ENCODE results near the gene DOCK1. TPM values are rescaled to one million over a fixed set of nuclear protein-coding genes. Genes with fewer than 3 reads are reported as not detected.

The DOCK1 gene
- total RNA-seq, 2 experiments from 2014 or later = 0.22 to 0.29 TPM

GRCh38 chr10:127157089-127157488 lies 251.9 kb downstream of the DOCK1 start:
- no peak for DNase-seq
- ChIA-PET CTCF (no interaction called here), POLR2A (no interaction called here)
- no peak overlapping the region for H3K27ac Mint-ChIP-seq
- no peaks in the 10 kb centered on the region for H3K4me1 Mint-ChIP-seq (ENCODE audit: low read depth)
- H3K4me3 Mint-ChIP-seq = no peak overlapping the region
- intact Hi-C loops (cut with micrococcal nuclease) = no loop called here
- H3K27me3 Mint-ChIP-seq = no peaks in the 10 kb centered on the region
- H3K9me3 Mint-ChIP-seq = no peaks in the 10 kb centered on the region
- no peaks in the 10 kb centered on the region for H3K36me3 Mint-ChIP-seq

- Mint-ChIP-seq H3K27me3 (no peaks in the 10 kb centered on the region), H3K4me3 (no peak overlapping the region), H3K27ac (no peak overlapping the region), H3K4me1 (ENCODE audit: low read depth) (no peaks in the 10 kb centered on the region), H3K36me3 (no peaks in the 10 kb centered on the region), H3K9me3 (no peaks in the 10 kb centered on the region)
- DNase-seq = no peak
- intact Hi-C loops (cut with micrococcal nuclease) = no loop called here
- CTCF ChIA-PET = no interaction called here
- POLR2A ChIA-PET = no interaction called here
Observed at GRCh38 chr10:127157506-127158200, 252.4 kb downstream of the DOCK1 start.

- H3K27me3 Mint-ChIP-seq = no peaks in the 10 kb centered on the region
- ChIA-PET POLR2A (no interaction called here), CTCF (no interaction called here)
- H3K9me3 Mint-ChIP-seq = no peaks in the 10 kb centered on the region
- no peak overlapping the region for H3K4me3 Mint-ChIP-seq
- H3K4me1 Mint-ChIP-seq (ENCODE audit: low read depth) = no peaks in the 10 kb centered on the region
- intact Hi-C loops (cut with micrococcal nuclease) = no loop called here
- no peaks in the 10 kb centered on the region for H3K36me3 Mint-ChIP-seq
- DNase-seq = no peak
- no peak overlapping the region for H3K27ac Mint-ChIP-seq
Observed at GRCh38 chr10:127158662-127159061, 253.4 kb downstream of the DOCK1 start.

- POLR2A ChIA-PET = no interaction called here
- H3K27me3 Mint-ChIP-seq = no peaks in the 10 kb centered on the region
- H3K27ac Mint-ChIP-seq = no peak overlapping the region
- CTCF ChIA-PET = no interaction called here
- no peaks in the 10 kb centered on the region for H3K36me3 Mint-ChIP-seq
- no peak overlapping the region for H3K4me3 Mint-ChIP-seq
- no peaks in the 10 kb centered on the region for H3K4me1 Mint-ChIP-seq (ENCODE audit: low read depth)
- intact Hi-C loops (cut with micrococcal nuclease) = no loop called here
- DNase-seq = no peak
- H3K9me3 Mint-ChIP-seq = no peaks in the 10 kb centered on the region
Observed at GRCh38 chr10:127159648-127160245, 254.5 kb downstream of the DOCK1 start.

GRCh38 chr10:127161482-127161881 lies 256.3 kb downstream of the DOCK1 start:
- no peak for DNase-seq
- POLR2A ChIA-PET = no interaction called here
- no peak overlapping the region for H3K27ac Mint-ChIP-seq
- intact Hi-C loops (cut with micrococcal nuclease) = no loop called here
- CTCF ChIA-PET = no interaction called here
- H3K9me3 Mint-ChIP-seq = no peaks in the 10 kb centered on the region
- H3K27me3 Mint-ChIP-seq = no peaks in the 10 kb centered on the region
- H3K4me3 Mint-ChIP-seq = no peak overlapping the region
- no peaks in the 10 kb centered on the region for H3K4me1 Mint-ChIP-seq (ENCODE audit: low read depth)
- H3K36me3 Mint-ChIP-seq = no peaks in the 10 kb centered on the region

GRCh38 chr10:127162841-127163240 lies 257.6 kb downstream of the DOCK1 start:
- CTCF ChIA-PET = no interaction called here
- H3K36me3 Mint-ChIP-seq = no peaks in the 10 kb centered on the region
- no peaks in the 10 kb centered on the region for H3K27me3 Mint-ChIP-seq
- no peaks in the 10 kb centered on the region for H3K4me1 Mint-ChIP-seq (ENCODE audit: low read depth)
- H3K4me3 Mint-ChIP-seq = no peak overlapping the region
- POLR2A ChIA-PET = no interaction called here
- no peaks in the 10 kb centered on the region for H3K9me3 Mint-ChIP-seq
- DNase-seq = no peak
- no peak overlapping the region for H3K27ac Mint-ChIP-seq
- intact Hi-C loops (cut with micrococcal nuclease) = no loop called here

GRCh38 chr10:127168261-127168660 lies 263.0 kb downstream of the DOCK1 start:
- intact Hi-C loops (cut with micrococcal nuclease) = no loop called here
- Mint-ChIP-seq H3K27ac (no peak overlapping the region), H3K36me3 (no peaks in the 10 kb centered on the region), H3K4me1 (ENCODE audit: low read depth) (no peaks in the 10 kb centered on the region), H3K27me3 (no peaks in the 10 kb centered on the region), H3K4me3 (no peak overlapping the region), H3K9me3 (no peaks in the 10 kb centered on the region)
- ChIA-PET CTCF (no interaction called here), POLR2A (no interaction called here)
- no peak for DNase-seq

- H3K4me3 Mint-ChIP-seq = no peak overlapping the region
- ChIA-PET POLR2A (no interaction called here), CTCF (no interaction called here)
- no peak overlapping the region for H3K27ac Mint-ChIP-seq
- H3K27me3 Mint-ChIP-seq = no peaks in the 10 kb centered on the region
- no peaks in the 10 kb centered on the region for H3K4me1 Mint-ChIP-seq (ENCODE audit: low read depth)
- no peaks in the 10 kb centered on the region for H3K9me3 Mint-ChIP-seq
- intact Hi-C loops (cut with micrococcal nuclease) = no loop called here
- no peak for DNase-seq
- no peaks in the 10 kb centered on the region for H3K36me3 Mint-ChIP-seq
Observed at GRCh38 chr10:127174866-127175265, 269.6 kb downstream of the DOCK1 start.

- Mint-ChIP-seq H3K4me1 (ENCODE audit: low read depth) (no peaks in the 10 kb centered on the region), H3K9me3 (no peaks in the 10 kb centered on the region), H3K4me3 (no peak overlapping the region), H3K36me3 (no peaks in the 10 kb centered on the region), H3K27me3 (no peaks in the 10 kb centered on the region), H3K27ac (no peak overlapping the region)
- CTCF ChIA-PET = no interaction called here
- no peak for DNase-seq
- intact Hi-C loops (cut with micrococcal nuclease) = no loop called here
- POLR2A ChIA-PET = no interaction called here
Observed at GRCh38 chr10:127175357-127176110, 270.3 kb downstream of the DOCK1 start.

GRCh38 chr10:127176649-127177048 lies 271.4 kb downstream of the DOCK1 start:
- ChIA-PET CTCF (no interaction called here), POLR2A (no interaction called here)
- DNase-seq = no peak
- H3K9me3 Mint-ChIP-seq = no peaks in the 10 kb centered on the region
- intact Hi-C loops (cut with micrococcal nuclease) = no loop called here
- no peaks in the 10 kb centered on the region for H3K4me1 Mint-ChIP-seq (ENCODE audit: low read depth)
- H3K4me3 Mint-ChIP-seq = no peak overlapping the region
- H3K27ac Mint-ChIP-seq = no peak overlapping the region
- no peaks in the 10 kb centered on the region for H3K27me3 Mint-ChIP-seq
- H3K36me3 Mint-ChIP-seq = no peaks in the 10 kb centered on the region

- POLR2A ChIA-PET = no interaction called here
- intact Hi-C loops (cut with micrococcal nuclease) = no loop called here
- no peaks in the 10 kb centered on the region for H3K9me3 Mint-ChIP-seq
- no peak overlapping the region for H3K4me3 Mint-ChIP-seq
- H3K4me1 Mint-ChIP-seq (ENCODE audit: low read depth) = no peaks in the 10 kb centered on the region
- CTCF ChIA-PET = no interaction called here
- no peak overlapping the region for H3K27ac Mint-ChIP-seq
- no peak for DNase-seq
- H3K27me3 Mint-ChIP-seq = peaks cover 3% of the 10 kb centered on the region
- no peaks in the 10 kb centered on the region for H3K36me3 Mint-ChIP-seq
Observed at GRCh38 chr10:127179612-127180250, 274.5 kb downstream of the DOCK1 start.

- Mint-ChIP-seq H3K4me3 (no peak overlapping the region), H3K27me3 (peaks cover 3% of the 10 kb centered on the region), H3K27ac (no peak overlapping the region), H3K9me3 (peaks cover 4% of the 10 kb centered on the region), H3K4me1 (ENCODE audit: low read depth) (no peaks in the 10 kb centered on the region), H3K36me3 (no peaks in the 10 kb centered on the region)
- POLR2A ChIA-PET = no interaction called here
- CTCF ChIA-PET = no interaction called here
- intact Hi-C loops (cut with micrococcal nuclease) = no loop called here
- DNase-seq = no peak
Observed at GRCh38 chr10:127182161-127182560, 276.9 kb downstream of the DOCK1 start.

GRCh38 chr10:127184582-127184981 lies 279.4 kb downstream of the DOCK1 start:
- peaks cover 3% of the 10 kb centered on the region for H3K27me3 Mint-ChIP-seq
- H3K36me3 Mint-ChIP-seq = no peaks in the 10 kb centered on the region
- intact Hi-C loops (cut with micrococcal nuclease) = no loop called here
- ChIA-PET CTCF (no interaction called here), POLR2A (no interaction called here)
- H3K4me1 Mint-ChIP-seq (ENCODE audit: low read depth) = no peaks in the 10 kb centered on the region
- H3K9me3 Mint-ChIP-seq = peaks cover 4% of the 10 kb centered on the region
- no peak overlapping the region for H3K4me3 Mint-ChIP-seq
- H3K27ac Mint-ChIP-seq = no peak overlapping the region
- DNase-seq = no peak
